Mammary epithelial cell (primary cell): Measurements from ENCODE around the gene OR2A7.
"Not testable (repeated sequence)": the region's sequence is repeated elsewhere in the genome, so short reads cannot be mapped to it uniquely, and the experiment has no call there.

Experiments used
- EZH2 ChIP-seq: IDR thresholded peaks from 2 replicates; pipeline ENCODE4 v1.6.1; 2012; ENCODE audit warnings: low read length, inconsistent platforms, borderline replicate concordance
- TF ChIP-seq, protein P1 (sequence below), 2 donors: IDR thresholded peaks in 1 of 2; conservative IDR thresholded peaks in 1 of 2; 2 replicates each; pipeline ENCODE4 v1.5.1; 2011 to 2012; ENCODE audit warnings: inconsistent platforms in 2 of 2, low read length in 2 of 2, mild to moderate bottlenecking in 2 of 2, control low read depth in 1 of 2, low read depth in 1 of 2; ENCODE audit not compliant: insufficient read depth in 1 of 2; ENCODE audit errors: extremely low read depth in 1 of 2

DNA sequence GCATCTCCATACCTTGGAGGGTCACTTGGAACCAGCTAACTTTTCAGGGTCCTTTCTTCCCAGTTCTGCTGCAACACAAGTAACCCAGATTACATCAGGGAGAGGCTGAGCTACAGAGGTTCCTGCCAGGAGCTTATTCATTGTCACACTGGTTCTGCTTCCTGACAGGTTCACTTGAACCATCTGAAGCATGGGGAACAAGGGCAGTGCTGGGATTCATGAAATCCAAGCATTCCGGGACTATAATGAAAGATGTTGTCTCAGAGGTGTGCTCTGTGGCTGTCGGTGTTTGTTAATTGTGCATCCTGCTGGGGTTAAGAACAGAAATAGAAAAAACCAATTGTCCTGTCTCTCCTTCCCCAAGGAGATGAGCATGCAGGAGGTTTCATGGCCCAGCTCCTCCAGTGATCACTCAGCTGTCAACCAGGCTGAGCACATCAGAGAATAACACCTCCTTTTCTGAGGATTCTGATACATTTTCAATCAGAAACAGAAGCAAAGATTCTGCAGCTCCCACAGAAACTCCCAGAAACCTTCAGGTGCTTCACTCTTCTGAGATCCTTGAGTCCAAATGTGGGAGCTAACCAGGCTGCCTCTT lies 47.4 kb upstream of the OR2A7 start, which contains the start of gene OR2A1:
- TF ChIP-seq, protein P1, sequence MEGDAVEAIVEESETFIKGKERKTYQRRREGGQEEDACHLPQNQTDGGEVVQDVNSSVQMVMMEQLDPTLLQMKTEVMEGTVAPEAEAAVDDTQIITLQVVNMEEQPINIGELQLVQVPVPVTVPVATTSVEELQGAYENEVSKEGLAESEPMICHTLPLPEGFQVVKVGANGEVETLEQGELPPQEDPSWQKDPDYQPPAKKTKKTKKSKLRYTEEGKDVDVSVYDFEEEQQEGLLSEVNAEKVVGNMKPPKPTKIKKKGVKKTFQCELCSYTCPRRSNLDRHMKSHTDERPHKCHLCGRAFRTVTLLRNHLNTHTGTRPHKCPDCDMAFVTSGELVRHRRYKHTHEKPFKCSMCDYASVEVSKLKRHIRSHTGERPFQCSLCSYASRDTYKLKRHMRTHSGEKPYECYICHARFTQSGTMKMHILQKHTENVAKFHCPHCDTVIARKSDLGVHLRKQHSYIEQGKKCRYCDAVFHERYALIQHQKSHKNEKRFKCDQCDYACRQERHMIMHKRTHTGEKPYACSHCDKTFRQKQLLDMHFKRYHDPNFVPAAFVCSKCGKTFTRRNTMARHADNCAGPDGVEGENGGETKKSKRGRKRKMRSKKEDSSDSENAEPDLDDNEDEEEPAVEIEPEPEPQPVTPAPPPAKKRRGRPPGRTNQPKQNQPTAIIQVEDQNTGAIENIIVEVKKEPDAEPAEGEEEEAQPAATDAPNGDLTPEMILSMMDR (conservative IDR thresholded peaks at IDR 0.05 in 1 of 2, IDR thresholded peaks at IDR 0.05 in 1 of 2; ENCODE audit: extremely low read depth in 1 of 2, insufficient read depth in 1 of 2, low read depth in 1 of 2, low read length in 2 of 2), result not testable (repeated sequence)
- TF ChIP-seq EZH2, result not testable (repeated sequence)
